GM12891 (cell line): ENCODE results near the gene AGPAT3.

Source experiments
- POLR2A ChIP-seq: IDR thresholded peaks from 2 replicates; pipeline ENCODE4 v1.6.1; 2011; ENCODE audit warnings: low read depth, low read length, control low read depth
- POLR2AphosphoS5 ChIP-seq: IDR thresholded peaks from 2 replicates; pipeline ENCODE4 v1.6.1; 2011; ENCODE audit warnings: low read depth, low read length, control low read depth

DNA sequence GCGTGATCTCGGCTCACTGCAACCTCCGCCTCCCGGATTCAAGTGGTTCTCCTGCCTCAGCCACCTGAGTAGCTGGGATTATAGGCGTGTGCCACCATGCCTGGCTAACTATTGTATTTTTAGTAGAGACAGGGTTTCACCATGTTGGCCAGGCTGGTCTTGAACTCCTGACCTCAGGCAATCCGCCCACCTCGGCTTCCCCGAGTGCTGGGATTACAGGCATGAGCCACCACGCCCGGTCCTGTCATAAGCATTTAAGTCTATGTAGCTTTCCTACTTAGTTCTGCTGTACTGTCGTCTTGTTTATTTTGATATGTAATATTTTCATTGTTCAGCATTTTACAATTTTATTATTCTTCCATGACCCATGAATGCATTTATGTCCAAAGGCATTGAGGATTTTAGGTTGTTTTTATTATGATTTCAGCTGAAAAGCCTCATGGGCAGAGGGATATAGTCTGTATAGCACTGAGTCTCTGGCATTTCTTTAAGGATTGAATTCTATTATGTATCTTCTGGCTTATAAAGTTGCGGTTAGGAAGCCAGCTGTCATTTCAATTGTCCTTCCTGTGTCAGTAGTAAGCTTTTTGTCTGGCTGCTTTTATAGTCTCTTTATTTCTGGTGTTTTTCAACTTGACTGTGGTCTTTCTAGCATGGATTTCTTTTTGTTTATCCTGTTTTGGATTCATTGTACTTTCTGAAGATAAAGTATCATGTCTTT, 9.2 kb downstream of the AGPAT3 start:
- TF ChIP-seq POLR2AphosphoS5 (no peak), POLR2A (no peak)
